Neuronal stem cell (in vitro differentiated cells): ENCODE results near the gene MCOLN3.

Experiments used
- DNase-seq: peaks from one replicate; pipeline ENCODE4 v3.0.0-alpha.2; 2013; ENCODE audit warnings: low spot score
- H2AFZ ChIP-seq: one replicate; pipeline ENCODE4 v1.6.1; 2013; ENCODE audit warnings: mild to moderate bottlenecking, low read length, inconsistent platforms
- H2AK5ac ChIP-seq: 2 replicates; pipeline ENCODE4 v1.6.1; 2013; ENCODE audit warnings: low read depth, mild to moderate bottlenecking, inconsistent platforms, low read length, moderate library complexity, mixed read lengths
- H2BK120ac ChIP-seq: 2 replicates; pipeline ENCODE4 v1.6.1; 2013; ENCODE audit warnings: low read depth, mild to moderate bottlenecking, inconsistent platforms, low read length, moderate library complexity, mixed read lengths
- H2BK12ac ChIP-seq: one replicate; pipeline ENCODE4 v1.6.1; 2013; ENCODE audit warnings: low read length, inconsistent platforms
- H2BK15ac ChIP-seq: 2 replicates; pipeline ENCODE4 v1.6.1; 2013; ENCODE audit warnings: mild to moderate bottlenecking, low read length, inconsistent platforms, mixed read lengths
- H2BK5ac ChIP-seq: one replicate; pipeline ENCODE4 v1.6.1; 2013; ENCODE audit warnings: inconsistent platforms, mild to moderate bottlenecking, low read length, moderate library complexity
- H3K14ac ChIP-seq: one replicate; pipeline ENCODE4 v1.6.1; 2013; ENCODE audit warnings: low read length, inconsistent platforms
- H3K18ac ChIP-seq: 2 replicates; pipeline ENCODE4 v1.6.1; 2013; ENCODE audit warnings: low read length, inconsistent platforms
- H3K23ac ChIP-seq: 2 replicates; pipeline ENCODE4 v1.6.1; 2013; ENCODE audit warnings: low read depth, mild to moderate bottlenecking, mixed read lengths, low read length, inconsistent platforms; ENCODE audit not compliant: poor library complexity
- H3K27ac ChIP-seq: replicated peaks from 3 replicates; pipeline ENCODE4 v1.5.1; 2013; ENCODE audit warnings: low read length, inconsistent platforms
- H3K27me3 ChIP-seq, 3 experiments: 2 replicates each; pipeline ENCODE4 v1.6.1; 2013; ENCODE audit warnings: low read length in 3 of 3, mild to moderate bottlenecking in 2 of 3, inconsistent platforms in 1 of 3, low read depth in 1 of 3, mixed read lengths in 1 of 3, moderate library complexity in 1 of 3; ENCODE audit not compliant: control insufficient read depth in 3 of 3, insufficient read depth in 3 of 3
- H3K36me3 ChIP-seq, 2 donors: replicated peaks in 1 of 2; 2 replicates each; pipeline ENCODE4 v1.6.1; 2013; ENCODE audit warnings: low read length in 2 of 2; ENCODE audit not compliant: control insufficient read depth in 2 of 2, insufficient read depth in 2 of 2
- H3K4ac ChIP-seq: 2 replicates; pipeline ENCODE4 v1.6.1; 2013; ENCODE audit warnings: inconsistent platforms, mild to moderate bottlenecking, low read length, moderate library complexity
- H3K4me1 ChIP-seq, 2 donors: 1 replicate in 1 of 2; 2 replicates in 1 of 2; pipeline ENCODE4 v1.6.1; 2013; ENCODE audit warnings: low read length in 2 of 2, low read depth in 1 of 2; ENCODE audit not compliant: control insufficient read depth in 2 of 2, insufficient read depth in 1 of 2
- H3K4me2 ChIP-seq: one replicate; pipeline ENCODE4 v1.6.1; 2013; ENCODE audit warnings: mild to moderate bottlenecking, low read length, inconsistent platforms; ENCODE audit not compliant: insufficient read depth, poor library complexity, severe bottlenecking
- H3K4me3 ChIP-seq, 2 donors: 2 replicates each; pipeline ENCODE4 v1.5.1; 2013; ENCODE audit warnings: low read length in 2 of 2, mild to moderate bottlenecking in 2 of 2, inconsistent platforms in 1 of 2, moderate library complexity in 1 of 2
- H3K79me1 ChIP-seq: one replicate; pipeline ENCODE4 v1.6.1; 2013; ENCODE audit warnings: low read depth, mild to moderate bottlenecking, inconsistent platforms, low read length, moderate library complexity
- H3K9ac ChIP-seq: one replicate; pipeline ENCODE4 v1.6.1; 2013; ENCODE audit warnings: mild to moderate bottlenecking, low read depth, low read length, inconsistent platforms; ENCODE audit not compliant: poor library complexity
- H3K9me3 ChIP-seq, 2 donors: replicated peaks in 1 of 2; 2 replicates each; pipeline versions ENCODE3 to v1.6.1; 2013; ENCODE audit warnings: low read length in 2 of 2, mild to moderate bottlenecking in 2 of 2, inconsistent platforms in 1 of 2, low read depth in 1 of 2, mixed read lengths in 1 of 2, moderate library complexity in 1 of 2; ENCODE audit not compliant: control insufficient read depth in 2 of 2, insufficient read depth in 1 of 2
- H4K8ac ChIP-seq: one replicate; pipeline ENCODE4 v1.6.1; 2013; ENCODE audit warnings: low read depth, mild to moderate bottlenecking, inconsistent platforms, low read length, moderate library complexity
- H4K91ac ChIP-seq: one replicate; pipeline ENCODE4 v1.6.1; 2013; ENCODE audit warnings: low read length, low read depth, mild to moderate bottlenecking, inconsistent platforms; ENCODE audit not compliant: poor library complexity
- WGBS, 2 donors: extraction: QIAGEN DNeasy Blood & Tissue Kit; methylation state at CpG; one replicate each; pipeline ENCODE4 v1.1.7; 2013; ENCODE audit warnings: missing lambda C conversion rate in 2 of 2, mixed read lengths in 1 of 2; ENCODE audit not compliant: insufficient read length in 2 of 2, insufficient replicate concordance in 1 of 2; ENCODE audit errors: extremely low coverage in 2 of 2; 5-methylcytosine and 5-hydroxymethylcytosine counted together

MCOLN3 gene

DNA sequence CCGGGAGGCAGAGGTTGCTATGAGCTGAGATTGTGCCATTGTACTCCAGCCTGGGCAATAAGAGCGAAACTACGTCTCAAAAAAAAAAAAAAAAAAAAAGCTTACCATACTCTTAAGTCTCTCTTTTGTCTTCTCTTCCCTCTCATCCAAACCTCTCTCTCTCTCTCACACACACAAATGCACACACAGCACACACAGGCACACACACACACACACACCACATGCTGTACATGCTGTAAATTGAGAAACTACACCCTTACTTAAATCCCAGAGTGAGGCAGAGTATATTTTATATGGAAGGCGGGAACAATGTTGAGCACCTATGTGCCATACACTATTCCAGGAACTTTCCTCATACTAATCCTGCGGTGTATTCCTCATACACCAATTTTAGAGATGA lies 6.5 kb downstream of the MCOLN3 start:
- no peaks in the 10 kb centered on the region for H3K79me1 ChIP-seq
- H2AFZ ChIP-seq: no peak overlapping the region
- no CpG with 5 or more reads among the region's 5 CpGs for WGBS, 2 donors
- H2BK120ac ChIP-seq: no peak overlapping the region
- H3K23ac ChIP-seq: no peak overlapping the region
- no peak overlapping the region for H3K4ac ChIP-seq
- H3K4me2 ChIP-seq: no peak overlapping the region
- no peak overlapping the region for H3K14ac ChIP-seq
- no peak overlapping the region for H4K91ac ChIP-seq
- no peak overlapping the region for H3K4me3 ChIP-seq
- H3K4me1 ChIP-seq: no peaks in the 10 kb centered on the region
- no peak overlapping the region for H2BK15ac ChIP-seq
- H2BK12ac ChIP-seq: no peak overlapping the region
- H3K27me3 ChIP-seq: peaks cover 0 to 44% (median 9%) of the 10 kb centered on the region in 3 experiments
- H4K8ac ChIP-seq: no peak overlapping the region
- no peak overlapping the region for H3K18ac ChIP-seq
- H3K36me3 ChIP-seq: no peaks in the 10 kb centered on the region
- H3K27ac ChIP-seq: no peak overlapping the region
- H2AK5ac ChIP-seq: no peak overlapping the region
- H2BK5ac ChIP-seq: no peak overlapping the region
- H3K9me3 ChIP-seq: no peaks in the 10 kb centered on the region
- H3K9ac ChIP-seq: no peak overlapping the region
- DNase-seq: no peak

DNA sequence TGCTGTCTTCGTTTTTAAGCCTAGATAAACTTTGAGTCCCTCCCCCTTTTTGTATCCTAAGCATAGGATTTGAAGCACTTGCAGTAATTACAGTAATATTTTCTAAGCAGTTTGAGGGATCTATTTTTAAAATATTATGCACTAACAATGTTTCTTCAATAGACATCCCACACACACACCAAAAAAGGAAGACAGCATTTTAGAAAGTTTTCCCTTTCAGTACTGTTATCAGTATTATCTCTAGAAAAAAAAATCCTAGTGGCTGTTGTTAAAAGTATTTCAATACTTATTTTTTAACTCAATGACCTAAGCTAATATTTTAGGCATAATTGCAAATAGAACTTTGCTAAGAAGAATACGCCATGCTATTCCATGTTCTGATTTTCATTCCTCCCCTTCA lies 15.1 kb downstream of the MCOLN3 start:
- no peak overlapping the region for H3K27ac ChIP-seq
- no peak overlapping the region for H4K91ac ChIP-seq
- H2BK15ac ChIP-seq: no peak overlapping the region
- no peaks in the 10 kb centered on the region for H3K9me3 ChIP-seq
- H3K36me3 ChIP-seq: no peaks in the 10 kb centered on the region
- no peaks in the 10 kb centered on the region for H3K79me1 ChIP-seq
- H3K9ac ChIP-seq: no peak overlapping the region
- H2AK5ac ChIP-seq: no peak overlapping the region
- H3K4me2 ChIP-seq: no peak overlapping the region
- no peak for DNase-seq
- no peak overlapping the region for H4K8ac ChIP-seq
- no peak overlapping the region for H2BK120ac ChIP-seq
- peaks cover 0 to 15% (median 0%) of the 10 kb centered on the region in 3 experiments for H3K27me3 ChIP-seq
- H3K4ac ChIP-seq: no peak overlapping the region
- H2AFZ ChIP-seq: no peak overlapping the region
- no peak overlapping the region for H3K4me3 ChIP-seq
- no peaks in the 10 kb centered on the region for H3K4me1 ChIP-seq
- no peak overlapping the region for H3K18ac ChIP-seq
- H2BK5ac ChIP-seq: no peak overlapping the region
- H3K14ac ChIP-seq: no peak overlapping the region
- no CpG with 5 or more reads among the region's 2 CpGs for WGBS, 2 donors
- H3K23ac ChIP-seq: no peak overlapping the region
- H2BK12ac ChIP-seq: no peak overlapping the region

DNA sequence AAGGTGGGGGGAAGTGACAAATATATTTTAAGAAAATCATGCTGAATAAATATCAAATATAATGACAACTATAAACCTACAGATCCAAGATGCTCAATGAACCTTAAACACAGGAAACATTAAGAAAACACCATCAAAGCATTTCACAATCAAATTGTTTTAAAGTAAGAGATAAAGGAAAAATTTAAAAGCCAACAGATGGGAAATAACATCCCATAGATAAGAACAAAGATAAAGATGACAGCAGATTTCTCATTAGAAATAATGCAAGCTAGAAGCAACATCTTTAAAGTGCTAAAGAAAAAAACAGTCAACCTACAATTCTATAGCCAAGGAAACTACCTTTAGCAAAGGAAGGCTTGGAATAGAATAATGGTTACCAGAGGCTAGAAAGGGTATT lies 17.8 kb downstream of the MCOLN3 start:
- H3K79me1 ChIP-seq: no peaks in the 10 kb centered on the region
- no peak overlapping the region for H2BK5ac ChIP-seq
- H2BK120ac ChIP-seq: no peak overlapping the region
- no peak overlapping the region for H3K23ac ChIP-seq
- no peak overlapping the region for H2AFZ ChIP-seq
- no peak overlapping the region for H2AK5ac ChIP-seq
- peaks cover 0 to 5% (median 0%) of the 10 kb centered on the region in 3 experiments for H3K27me3 ChIP-seq
- no peak overlapping the region for H2BK12ac ChIP-seq
- H3K14ac ChIP-seq: no peak overlapping the region
- H3K4ac ChIP-seq: no peak overlapping the region
- H4K91ac ChIP-seq: no peak overlapping the region
- H4K8ac ChIP-seq: no peak overlapping the region
- DNase-seq: no peak
- no peaks in the 10 kb centered on the region for H3K9me3 ChIP-seq
- H3K4me3 ChIP-seq: no peak overlapping the region
- H3K27ac ChIP-seq: no peak overlapping the region
- H3K4me1 ChIP-seq: no peaks in the 10 kb centered on the region
- H3K36me3 ChIP-seq: no peaks in the 10 kb centered on the region
- no peak overlapping the region for H3K4me2 ChIP-seq
- H2BK15ac ChIP-seq: no peak overlapping the region
- no peak overlapping the region for H3K9ac ChIP-seq
- H3K18ac ChIP-seq: no peak overlapping the region

DNA sequence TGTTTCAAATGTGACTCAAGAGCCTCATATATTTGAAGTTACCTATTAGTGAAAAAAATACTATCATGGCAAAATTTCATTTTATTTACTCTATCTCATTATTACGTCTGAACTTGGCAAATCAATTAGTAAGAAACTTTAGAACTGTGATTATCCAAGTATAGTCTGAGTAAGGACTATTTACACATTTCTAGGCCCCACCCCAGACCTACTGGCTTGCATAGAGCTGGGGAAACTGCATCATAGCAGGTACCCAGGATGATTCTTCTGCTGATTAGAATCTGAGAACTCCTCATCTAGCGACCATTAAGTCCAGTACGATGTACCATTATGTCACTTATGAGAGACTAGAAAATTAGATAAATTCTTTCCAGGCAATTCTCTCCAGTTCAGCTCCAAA lies 20.1 kb downstream of the MCOLN3 start:
- H2BK5ac ChIP-seq: no peak overlapping the region
- H3K36me3 ChIP-seq: no peaks in the 10 kb centered on the region
- no peak overlapping the region for H3K4me3 ChIP-seq
- WGBS, 2 donors: no CpG with 5 or more reads among the region's 3 CpGs
- H3K23ac ChIP-seq: no peak overlapping the region
- no peak overlapping the region for H3K14ac ChIP-seq
- no peaks in the 10 kb centered on the region for H3K79me1 ChIP-seq
- no peak for DNase-seq
- H3K27me3 ChIP-seq: no peaks in the 10 kb centered on the region
- H3K4me2 ChIP-seq: no peak overlapping the region
- no peak overlapping the region for H3K4ac ChIP-seq
- H2BK12ac ChIP-seq: no peak overlapping the region
- no peak overlapping the region for H2BK120ac ChIP-seq
- no peak overlapping the region for H4K8ac ChIP-seq
- H3K18ac ChIP-seq: no peak overlapping the region
- H3K9ac ChIP-seq: no peak overlapping the region
- H2AK5ac ChIP-seq: no peak overlapping the region
- H4K91ac ChIP-seq: no peak overlapping the region
- no peak overlapping the region for H2AFZ ChIP-seq
- no peak overlapping the region for H2BK15ac ChIP-seq
- H3K27ac ChIP-seq: no peak overlapping the region
- no peaks in the 10 kb centered on the region for H3K9me3 ChIP-seq
- no peaks in the 10 kb centered on the region for H3K4me1 ChIP-seq
